CD14-positive monocyte (primary cell): ENCODE data around the gene ZDHHC24. TPM values are rescaled to one million over a fixed set of nuclear protein-coding genes. Genes with fewer than 3 reads are reported as not detected.

Source experiments
- DNase-seq, 3 donors: peaks; one replicate each; pipeline ENCODE4 v3.0.0-alpha.2; 2011 to 2022
- H2AFZ ChIP-seq: 2 replicates; pipeline ENCODE4 v1.6.0; 2012; ENCODE audit warnings: mild to moderate bottlenecking, low read depth, low read length, inconsistent platforms; ENCODE audit not compliant: insufficient read depth, poor library complexity, severe bottlenecking
- H3K27ac ChIP-seq, 2 donors: 1 replicate in 1 of 2; 2 replicates in 1 of 2; pipeline ENCODE4 v1.5.1; 2012 to 2013; ENCODE audit warnings: low read length in 2 of 2, control low read depth in 1 of 2, inconsistent platforms in 1 of 2, low read depth in 1 of 2, mild to moderate bottlenecking in 1 of 2
- H3K27me3 ChIP-seq, 2 donors: one replicate each; pipeline versions ENCODE4 v1.6.0 to v1.6.1; 2011 to 2013; ENCODE audit warnings: low read length in 2 of 2; ENCODE audit not compliant: control insufficient read depth in 2 of 2, insufficient read depth in 2 of 2
- H3K36me3 ChIP-seq, 2 donors: replicated peaks in 1 of 2; 1 replicate in 1 of 2; 2 replicates in 1 of 2; pipeline versions ENCODE4 v1.5.1 to v1.6.1; 2012 to 2013; ENCODE audit warnings: low read length in 2 of 2, control low read depth in 1 of 2, inconsistent platforms in 1 of 2, mild to moderate bottlenecking in 1 of 2; ENCODE audit not compliant: insufficient read depth in 2 of 2, control insufficient read depth in 1 of 2
- H3K4me1 ChIP-seq, 2 donors: 1 replicate in 1 of 2; 2 replicates in 1 of 2; pipeline versions ENCODE4 v1.5.1 to v1.6.1; 2012 to 2013; ENCODE audit warnings: low read length in 2 of 2, control low read depth in 1 of 2, inconsistent platforms in 1 of 2, mild to moderate bottlenecking in 1 of 2, moderate library complexity in 1 of 2; ENCODE audit not compliant: insufficient read depth in 2 of 2, control insufficient read depth in 1 of 2
- H3K4me2 ChIP-seq: replicated peaks from 2 replicates; pipeline ENCODE3; 2012; ENCODE audit warnings: low read length, moderate library complexity, mild to moderate bottlenecking; ENCODE audit not compliant: poor library complexity, severe bottlenecking; ENCODE audit errors: extremely low read depth
- H3K4me3 ChIP-seq, 3 experiments: fragments of 200-600 bp in 1 of 3; sonication (generic) in 1 of 3; replicated peaks in 1 of 3; 1 replicate in 2 of 3; 2 replicates in 1 of 3; pipeline ENCODE4 v1.5.1; 2011 to 2013; ENCODE audit warnings: low read length in 3 of 3, mild to moderate bottlenecking in 3 of 3, control low read depth in 2 of 3, low read depth in 2 of 3, inconsistent platforms in 1 of 3, moderate library complexity in 1 of 3
- H3K79me2 ChIP-seq: 2 replicates; pipeline ENCODE4 v1.6.0; 2012; ENCODE audit warnings: mild to moderate bottlenecking, control low read depth, inconsistent platforms, low read length, moderate library complexity; ENCODE audit not compliant: insufficient read depth
- H3K9ac ChIP-seq: 2 replicates; pipeline ENCODE4 v1.6.0; 2017; ENCODE audit warnings: low read length, mild to moderate bottlenecking; ENCODE audit not compliant: insufficient read depth, poor library complexity, severe bottlenecking
- H3K9me3 ChIP-seq, 2 donors: replicated peaks in 1 of 2; 1 replicate in 1 of 2; 2 replicates in 1 of 2; pipeline versions ENCODE4 v1.5.1 to v1.6.1; 2012 to 2013; ENCODE audit warnings: low read length in 2 of 2, control low read depth in 1 of 2; ENCODE audit not compliant: control insufficient read depth in 1 of 2, insufficient read depth in 1 of 2
- H4K20me1 ChIP-seq: 2 replicates; pipeline ENCODE4 v1.6.0; 2012; ENCODE audit warnings: mild to moderate bottlenecking, low read length, control low read depth, moderate library complexity; ENCODE audit not compliant: insufficient read depth
- H3K27ac Mint-ChIP-seq, 7 donors: one replicate each; pipeline ENCODE4 v1.8.0; 2020; ENCODE audit warnings: mild to moderate bottlenecking in 7 of 7, mixed read lengths in 7 of 7, moderate library complexity in 6 of 7, inconsistent platforms in 2 of 7
- H3K27me3 Mint-ChIP-seq, 3 donors: one replicate each; pipeline ENCODE4 v1.8.0; 2021 to 2022; ENCODE audit warnings: low read depth in 3 of 3, mild to moderate bottlenecking in 3 of 3, mixed read lengths in 3 of 3, moderate library complexity in 3 of 3, inconsistent platforms in 1 of 3
- H3K36me3 Mint-ChIP-seq, 2 donors: one replicate each; pipeline ENCODE4 v1.8.0; 2020; ENCODE audit warnings: mixed read lengths in 2 of 2, inconsistent platforms in 1 of 2, mild to moderate bottlenecking in 1 of 2
- H3K4me1 Mint-ChIP-seq: one replicate; pipeline ENCODE4 v1.8.0; 2020; ENCODE audit warnings: mild to moderate bottlenecking, mixed read lengths
- H3K4me3 Mint-ChIP-seq, 2 donors: one replicate each; pipeline ENCODE4 v1.8.0; 2020; ENCODE audit warnings: mild to moderate bottlenecking in 2 of 2, mixed read lengths in 2 of 2, moderate library complexity in 1 of 2
- H3K9me3 Mint-ChIP-seq, 7 donors: one replicate each; pipeline ENCODE4 v1.8.0; 2020 to 2022; ENCODE audit warnings: mixed read lengths in 7 of 7, mild to moderate bottlenecking in 6 of 7, moderate library complexity in 6 of 7, inconsistent platforms in 2 of 7
- WGBS: methylation state at CpG from one replicate; pipeline ENCODE4 v1.1.5; 2013; ENCODE audit warnings: missing lambda C conversion rate; ENCODE audit not compliant: insufficient coverage; 5-methylcytosine and 5-hydroxymethylcytosine counted together
- intact Hi-C, 2 donors: fragments of 100-400 bp; cut with micrococcal nuclease; formaldehyde crosslinking; loops; one replicate each; pipeline versions ENCODE4 v1.15.0 to v1.15.1; 2023
- polyA plus RNA-seq, 3 donors: library from polyadenylated mRNA; depleted of rRNA in 1 of 3; unstranded in 2 of 3; stranded (reverse) in 1 of 3; fragments of 300-500 nt in 2 of 3; fragments of >200 nt in 1 of 3; fragmentation: Illumina TruSeq in 2 of 3; gene quantifications; 1 replicate in 2 of 3; 2 replicates in 1 of 3; pipeline ENCODE4 v1.2.3, GENCODE V29; 2012 to 2021
- TF ChIP-seq, protein P1 (sequence below): fragments of 200-600 bp; IDR thresholded peaks from one replicate; pipeline ENCODE4 v1.8.0; 2022; ENCODE audit warnings: antibody characterized with exemption, mild to moderate bottlenecking

Gene ZDHHC24
- polyA plus RNA-seq, 3 donors = 10.9 to 14.0 (median 11.9) TPM

DNA sequence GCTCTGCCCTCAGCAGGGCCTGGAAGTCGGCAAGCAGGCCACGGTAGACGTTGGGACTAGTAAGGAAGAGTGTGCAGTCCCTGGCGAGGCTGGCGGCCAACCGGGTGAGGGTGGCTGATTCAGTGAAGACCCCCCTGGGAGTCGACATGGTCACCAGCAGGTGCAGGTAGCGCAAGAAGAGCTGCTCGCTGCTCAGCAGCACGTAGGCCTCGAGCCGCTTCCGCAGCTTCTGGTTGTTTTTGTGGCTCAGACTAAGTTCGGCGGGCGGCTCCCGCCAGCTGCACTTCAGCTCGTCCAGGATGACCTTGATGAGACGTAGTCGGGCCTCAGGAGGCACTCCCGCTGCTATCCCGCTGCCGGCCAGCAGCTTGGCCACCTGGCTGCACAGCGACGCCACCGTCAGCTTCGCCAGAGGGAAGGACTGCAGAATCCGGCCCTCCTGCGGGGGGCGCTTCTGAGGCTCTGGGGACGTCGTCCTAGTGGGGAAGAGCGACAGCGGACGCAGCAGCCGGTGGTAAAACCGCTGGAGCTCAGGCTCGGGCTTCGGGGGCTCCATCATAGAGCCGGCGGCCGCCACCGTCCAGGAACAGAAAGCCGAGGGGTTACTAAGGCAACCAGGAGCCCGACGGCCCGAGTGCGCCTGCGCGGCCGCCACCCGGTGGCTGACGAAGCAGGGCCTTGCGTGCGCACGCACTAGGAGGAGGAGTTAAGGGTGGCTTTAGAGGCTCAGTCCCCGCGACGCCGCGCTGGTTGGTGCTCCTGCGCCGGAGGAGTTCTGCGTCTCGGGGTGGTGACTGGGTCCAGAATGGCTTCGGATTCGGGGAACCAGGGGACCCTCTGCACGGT, 46.8 kb upstream of the ZDHHC24 start, which contains the start of the genes CCDC87 and CCS:
Gene CCDC87 (minus strand): TSS at position 607 of the 846 bp plus-strand sequence. CDS start 48 bp downstream, at position 559.
Gene CCS (plus strand): TSS at position 729 of the 846 bp plus-strand sequence. CDS start 77 bp downstream, at position 806.
- TF ChIP-seq, protein P1, sequence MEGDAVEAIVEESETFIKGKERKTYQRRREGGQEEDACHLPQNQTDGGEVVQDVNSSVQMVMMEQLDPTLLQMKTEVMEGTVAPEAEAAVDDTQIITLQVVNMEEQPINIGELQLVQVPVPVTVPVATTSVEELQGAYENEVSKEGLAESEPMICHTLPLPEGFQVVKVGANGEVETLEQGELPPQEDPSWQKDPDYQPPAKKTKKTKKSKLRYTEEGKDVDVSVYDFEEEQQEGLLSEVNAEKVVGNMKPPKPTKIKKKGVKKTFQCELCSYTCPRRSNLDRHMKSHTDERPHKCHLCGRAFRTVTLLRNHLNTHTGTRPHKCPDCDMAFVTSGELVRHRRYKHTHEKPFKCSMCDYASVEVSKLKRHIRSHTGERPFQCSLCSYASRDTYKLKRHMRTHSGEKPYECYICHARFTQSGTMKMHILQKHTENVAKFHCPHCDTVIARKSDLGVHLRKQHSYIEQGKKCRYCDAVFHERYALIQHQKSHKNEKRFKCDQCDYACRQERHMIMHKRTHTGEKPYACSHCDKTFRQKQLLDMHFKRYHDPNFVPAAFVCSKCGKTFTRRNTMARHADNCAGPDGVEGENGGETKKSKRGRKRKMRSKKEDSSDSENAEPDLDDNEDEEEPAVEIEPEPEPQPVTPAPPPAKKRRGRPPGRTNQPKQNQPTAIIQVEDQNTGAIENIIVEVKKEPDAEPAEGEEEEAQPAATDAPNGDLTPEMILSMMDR = peak; percentile 84
- no peaks in the 10 kb centered on the region for H3K9me3 Mint-ChIP-seq
- Histone ChIP-seq H3K4me1 (peaks cover 14 to 35% of the 10 kb centered on the region in 2 donors), H3K4me2 (peak within 1 kb of the TSS; percentile 88), H3K79me2 (peaks cover 13% of the 10 kb centered on the region), H3K27me3 (no peaks in the 10 kb centered on the region), H3K9me3 (no peaks in the 10 kb centered on the region), H3K9ac (peak within 1 kb of the TSS; percentile 76), H3K4me3 (peak within 1 kb of the TSS; percentile 64 to 84 (median 81)), H4K20me1 (no peaks in the 10 kb centered on the region), H3K27ac (peak within 1 kb of the TSS; percentile 63 to 84), H2AFZ (peak within 1 kb of the TSS; percentile 96), H3K36me3 (no peaks in the 10 kb centered on the region)
- peak within 1 kb of the TSS; percentile 97 to 100 for H3K4me3 Mint-ChIP-seq
- H3K27me3 Mint-ChIP-seq = peaks cover 0 to 1% (median 0%) of the 10 kb centered on the region in 3 donors
- H3K36me3 Mint-ChIP-seq = peaks cover 4 to 13% of the 10 kb centered on the region in 2 donors
- peaks cover 26% of the 10 kb centered on the region for H3K4me1 Mint-ChIP-seq
- WGBS = 19% methylated on average over 68 of the region's 68 CpGs
- H3K27ac Mint-ChIP-seq = peak within 1 kb of the TSS; percentile 95 to 99 (median 98)
- intact Hi-C loops = loop anchor here (2.0 to 5.0 kb wide), 2 partner anchors 24 to 85 kb away; partner anchors contain the start of genes RBM14 (in 2 of the 2) and RBM4B (in 1 of the 2)
- peak; percentile 96 to 98 (median 96) for DNase-seq

DNA sequence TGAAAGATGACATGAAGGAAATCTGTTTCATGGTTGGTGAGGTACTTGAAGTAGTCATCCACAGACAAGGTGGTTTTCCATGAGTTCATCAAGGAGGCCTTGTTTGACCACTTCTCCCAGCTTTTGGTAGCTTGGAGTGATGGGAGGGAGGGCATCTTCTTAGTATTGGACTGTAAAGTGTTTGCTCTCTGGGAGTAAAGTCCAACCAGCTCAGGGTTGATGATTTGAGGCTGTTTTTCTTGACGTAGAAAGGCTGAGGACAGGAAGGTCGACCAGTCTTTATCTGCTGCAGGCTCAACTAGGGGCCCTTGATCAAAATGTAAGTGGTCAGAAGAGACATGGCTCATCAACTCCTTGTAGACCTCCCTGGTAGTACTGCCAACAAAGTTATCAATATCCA, 45.3 kb upstream of the ZDHHC24 start:
- H2AFZ ChIP-seq = no peak overlapping the region
- no peaks in the 10 kb centered on the region for H3K36me3 ChIP-seq
- no peak for DNase-seq
- TF ChIP-seq, protein P1 = no peak
- peaks cover 14 to 35% of the 10 kb centered on the region in 2 donors for H3K4me1 ChIP-seq
- 100% methylated on average over 1 of the region's 2 CpGs for WGBS
- no peak overlapping the region for H3K9ac ChIP-seq
- peaks cover 13% of the 10 kb centered on the region for H3K79me2 ChIP-seq
- no peak overlapping the region for H3K4me2 ChIP-seq
- H3K9me3 ChIP-seq = no peaks in the 10 kb centered on the region
- Mint-ChIP-seq H3K4me3 (no peak overlapping the region), H3K9me3 (peaks cover 0 to 9% (median 0%) of the 10 kb centered on the region in 7 donors), H3K27me3 (peaks cover 0 to 7% (median 0%) of the 10 kb centered on the region in 3 donors), H3K27ac (peak overlapping the region in 1 of 7 donors; percentile 11), H3K4me1 (peaks cover 26% of the 10 kb centered on the region), H3K36me3 (peaks cover 0 to 9% of the 10 kb centered on the region in 2 donors)
- no peaks in the 10 kb centered on the region for H4K20me1 ChIP-seq
- no peak overlapping the region for H3K4me3 ChIP-seq
- intact Hi-C loops = loop anchor here in 1 of 2 donors (5.0 kb wide), 1 partner anchor 86 kb away; the partner anchor contains the start of gene RBM4B
- no peak overlapping the region for H3K27ac ChIP-seq
- no peaks in the 10 kb centered on the region for H3K27me3 ChIP-seq
